ENCODE results near the gene NTF3. TPM values are rescaled to one million over a fixed set of nuclear protein-coding genes. Genes with fewer than 3 reads are reported as not detected.

NTF3 gene
- total RNA-seq, 1 donor from 2014 or later = 8.9 TPM

DNA sequence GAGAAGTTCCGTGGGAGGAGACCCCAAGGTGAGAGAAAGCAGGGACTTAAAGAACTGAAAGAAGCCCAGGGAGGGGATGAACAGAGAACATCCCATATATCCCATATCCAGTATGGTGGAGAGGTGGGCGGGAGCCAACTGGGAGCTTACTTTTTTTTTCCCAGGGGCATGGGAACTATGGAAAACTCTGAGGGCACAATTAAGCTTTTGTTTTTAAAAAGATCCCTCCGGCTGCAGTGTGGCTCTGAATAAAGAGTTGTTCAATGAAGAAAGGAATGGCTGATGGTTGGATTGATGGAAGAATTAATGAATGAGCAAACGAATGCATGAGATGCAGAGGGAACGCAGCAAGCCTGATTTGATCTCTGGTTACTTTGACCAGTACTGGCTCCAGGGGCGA is 12.6 kb downstream of the NTF3 start:
- peaks cover 38% of the 10 kb centered on the region for H3K27me3 Mint-ChIP-seq (ENCODE audit: low read depth, unreplicated experiment)
- H3K4me3 Mint-ChIP-seq (ENCODE audit: unreplicated experiment) = no peak overlapping the region
- peaks cover 26% of the 10 kb centered on the region for H3K4me1 Mint-ChIP-seq (ENCODE audit: low read depth, unreplicated experiment)
- TF ChIP-seq, protein P1, sequence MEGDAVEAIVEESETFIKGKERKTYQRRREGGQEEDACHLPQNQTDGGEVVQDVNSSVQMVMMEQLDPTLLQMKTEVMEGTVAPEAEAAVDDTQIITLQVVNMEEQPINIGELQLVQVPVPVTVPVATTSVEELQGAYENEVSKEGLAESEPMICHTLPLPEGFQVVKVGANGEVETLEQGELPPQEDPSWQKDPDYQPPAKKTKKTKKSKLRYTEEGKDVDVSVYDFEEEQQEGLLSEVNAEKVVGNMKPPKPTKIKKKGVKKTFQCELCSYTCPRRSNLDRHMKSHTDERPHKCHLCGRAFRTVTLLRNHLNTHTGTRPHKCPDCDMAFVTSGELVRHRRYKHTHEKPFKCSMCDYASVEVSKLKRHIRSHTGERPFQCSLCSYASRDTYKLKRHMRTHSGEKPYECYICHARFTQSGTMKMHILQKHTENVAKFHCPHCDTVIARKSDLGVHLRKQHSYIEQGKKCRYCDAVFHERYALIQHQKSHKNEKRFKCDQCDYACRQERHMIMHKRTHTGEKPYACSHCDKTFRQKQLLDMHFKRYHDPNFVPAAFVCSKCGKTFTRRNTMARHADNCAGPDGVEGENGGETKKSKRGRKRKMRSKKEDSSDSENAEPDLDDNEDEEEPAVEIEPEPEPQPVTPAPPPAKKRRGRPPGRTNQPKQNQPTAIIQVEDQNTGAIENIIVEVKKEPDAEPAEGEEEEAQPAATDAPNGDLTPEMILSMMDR (IDR thresholded peaks at IDR 0.05; ENCODE audit: insufficient read depth, low read depth, low read length) = no peak
- no peak for TF ChIP-seq EZH2 (IDR thresholded peaks at IDR 0.05; ENCODE audit: insufficient read depth, low read length)
- Histone ChIP-seq H3K4me3 (ENCODE audit: insufficient read depth, low read depth, low read length) (no peak overlapping the region), H3K9me3 (ENCODE audit: insufficient read depth, low read depth, low read length) (no peaks in the 10 kb centered on the region), H3K79me2 (ENCODE audit: insufficient read depth, low read length) (peaks cover 32% of the 10 kb centered on the region), H4K20me1 (ENCODE audit: insufficient read depth, low read length) (no peaks in the 10 kb centered on the region), H3K27me3 (ENCODE audit: insufficient read depth, low read length) (peaks cover 3% of the 10 kb centered on the region), H2AFZ (ENCODE audit: low read depth, low read length) (no peak overlapping the region), H3K36me3 (ENCODE audit: insufficient read depth, low read length) (no peaks in the 10 kb centered on the region), H3K9ac (ENCODE audit: low read length) (no peak overlapping the region), H3K4me2 (ENCODE audit: low read length) (no peak overlapping the region), H3K27ac (ENCODE audit: low read depth, low read length) (no peak overlapping the region), H3K4me1 (ENCODE audit: insufficient read depth, low read length) (peaks cover 17% of the 10 kb centered on the region)
- H3K9me3 Mint-ChIP-seq (ENCODE audit: unreplicated experiment) = peaks cover 2% of the 10 kb centered on the region
- H3K36me3 Mint-ChIP-seq (ENCODE audit: low read depth, unreplicated experiment) = peaks cover 6% of the 10 kb centered on the region
- no peak overlapping the region for H3K27ac Mint-ChIP-seq (ENCODE audit: unreplicated experiment)
- no peak for DNase-seq (ENCODE audit: low read depth)
- FAIRE-seq = no peak

DNA sequence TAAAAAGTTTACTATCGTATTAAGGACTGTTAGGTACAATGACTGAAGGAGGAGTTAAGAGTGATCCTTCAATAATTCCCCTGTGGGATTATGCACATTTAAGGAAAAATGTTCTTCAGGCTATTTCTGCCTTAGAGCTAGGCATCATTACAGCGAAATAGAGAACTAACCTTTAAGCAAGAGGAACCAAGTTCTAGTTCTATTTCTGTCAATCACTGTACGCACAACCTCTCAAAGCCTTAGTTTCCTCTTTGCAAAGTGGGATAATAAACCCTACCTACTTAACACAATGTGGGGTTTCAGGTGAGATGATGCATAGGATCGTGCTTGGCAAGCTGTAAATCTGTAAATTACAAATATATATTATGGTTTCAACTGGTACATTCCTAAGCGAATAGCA is 15.4 kb downstream of the NTF3 start:
- Mint-ChIP-seq H3K27me3 (ENCODE audit: low read depth, unreplicated experiment) (peaks cover 37% of the 10 kb centered on the region), H3K9me3 (ENCODE audit: unreplicated experiment) (peaks cover 2% of the 10 kb centered on the region), H3K4me3 (ENCODE audit: unreplicated experiment) (no peak overlapping the region), H3K27ac (ENCODE audit: unreplicated experiment) (no peak overlapping the region), H3K4me1 (ENCODE audit: low read depth, unreplicated experiment) (peaks cover 9% of the 10 kb centered on the region), H3K36me3 (ENCODE audit: low read depth, unreplicated experiment) (peaks cover 11% of the 10 kb centered on the region)
- no peak overlapping the region for H3K4me2 ChIP-seq (ENCODE audit: low read length)
- H3K27me3 ChIP-seq (ENCODE audit: insufficient read depth, low read length) = peaks cover 3% of the 10 kb centered on the region
- FAIRE-seq = no peak
- no peak overlapping the region for H3K27ac ChIP-seq (ENCODE audit: low read depth, low read length)
- no peak overlapping the region for H3K4me3 ChIP-seq (ENCODE audit: insufficient read depth, low read depth, low read length)
- DNase-seq (ENCODE audit: low read depth) = no peak
- H3K9ac ChIP-seq (ENCODE audit: low read length) = no peak overlapping the region
- no peaks in the 10 kb centered on the region for H3K9me3 ChIP-seq (ENCODE audit: insufficient read depth, low read depth, low read length)
- H2AFZ ChIP-seq (ENCODE audit: low read depth, low read length) = no peak overlapping the region
- H3K79me2 ChIP-seq (ENCODE audit: insufficient read depth, low read length) = peaks cover 17% of the 10 kb centered on the region
- no peaks in the 10 kb centered on the region for H3K36me3 ChIP-seq (ENCODE audit: insufficient read depth, low read length)
- H3K4me1 ChIP-seq (ENCODE audit: insufficient read depth, low read length) = no peaks in the 10 kb centered on the region
- no peaks in the 10 kb centered on the region for H4K20me1 ChIP-seq (ENCODE audit: insufficient read depth, low read length)
- no peak for TF ChIP-seq EZH2 (IDR thresholded peaks at IDR 0.05; ENCODE audit: insufficient read depth, low read length)
- TF ChIP-seq, protein P1 (IDR thresholded peaks at IDR 0.05; ENCODE audit: insufficient read depth, low read depth, low read length) = no peak

DNA sequence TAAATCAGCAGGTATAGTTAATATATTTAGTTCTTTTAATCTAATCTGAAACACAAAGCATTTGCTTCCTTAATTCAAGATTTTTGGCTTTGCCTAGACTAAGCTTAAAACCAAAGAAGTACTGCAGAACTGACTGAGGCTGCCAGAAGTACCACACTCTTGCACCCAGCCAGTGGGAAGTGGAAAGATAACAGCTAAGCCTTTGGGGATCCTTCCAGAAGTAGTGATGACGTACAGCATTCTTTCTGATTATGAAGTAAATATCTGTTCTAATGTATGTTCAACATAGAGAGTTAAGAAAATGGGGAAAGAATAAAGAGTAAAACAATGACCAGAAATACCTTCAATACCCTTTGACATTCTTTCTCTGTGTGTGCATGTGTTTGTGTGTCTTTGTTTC is 19.3 kb downstream of the NTF3 start:
- no peak for FAIRE-seq
- Mint-ChIP-seq H3K27me3 (ENCODE audit: low read depth, unreplicated experiment) (peaks cover 22% of the 10 kb centered on the region), H3K36me3 (ENCODE audit: low read depth, unreplicated experiment) (peaks cover 5% of the 10 kb centered on the region), H3K4me1 (ENCODE audit: low read depth, unreplicated experiment) (peaks cover 6% of the 10 kb centered on the region), H3K27ac (ENCODE audit: unreplicated experiment) (no peak overlapping the region), H3K9me3 (ENCODE audit: unreplicated experiment) (peaks cover 5% of the 10 kb centered on the region), H3K4me3 (ENCODE audit: unreplicated experiment) (no peak overlapping the region)
- Histone ChIP-seq H3K9me3 (ENCODE audit: insufficient read depth, low read depth, low read length) (no peaks in the 10 kb centered on the region), H3K9ac (ENCODE audit: low read length) (no peak overlapping the region), H3K79me2 (ENCODE audit: insufficient read depth, low read length) (peaks cover 29% of the 10 kb centered on the region), H3K27me3 (ENCODE audit: insufficient read depth, low read length) (peaks cover 3% of the 10 kb centered on the region), H3K36me3 (ENCODE audit: insufficient read depth, low read length) (no peaks in the 10 kb centered on the region), H3K27ac (ENCODE audit: low read depth, low read length) (no peak overlapping the region), H3K4me3 (ENCODE audit: insufficient read depth, low read depth, low read length) (no peak overlapping the region), H3K4me1 (ENCODE audit: insufficient read depth, low read length) (no peaks in the 10 kb centered on the region), H3K4me2 (ENCODE audit: low read length) (no peak overlapping the region), H2AFZ (ENCODE audit: low read depth, low read length) (no peak overlapping the region), H4K20me1 (ENCODE audit: insufficient read depth, low read length) (no peaks in the 10 kb centered on the region)
- TF ChIP-seq EZH2 (IDR thresholded peaks at IDR 0.05; ENCODE audit: insufficient read depth, low read length) = no peak
- TF ChIP-seq, protein P1 (IDR thresholded peaks at IDR 0.05; ENCODE audit: insufficient read depth, low read depth, low read length) = no peak
- no peak for DNase-seq (ENCODE audit: low read depth)

Data from astrocyte (in vitro differentiated cells and primary cell).